Esophagus muscularis mucosa (tissue), 4 donors: Measurements from ENCODE around the gene DAPK1.

Source experiments
- CTCF ChIP-seq, 3 experiments: fragments of 200-600 bp in 2 of 3; fragments of 450-650 bp in 1 of 3; sonication (generic) in 2 of 3; IDR thresholded peaks; one replicate each; pipeline ENCODE4 v1.5.1; 2017 to 2019; ENCODE audit warnings: antibody characterized with exemption in 3 of 3, mild to moderate bottlenecking in 2 of 3, moderate library complexity in 1 of 3
- EP300 ChIP-seq: sonication (generic); formaldehyde crosslinking; IDR thresholded peaks from one replicate; pipeline ENCODE4 v1.6.1; 2017; ENCODE audit warnings: antibody characterized with exemption
- POLR2A ChIP-seq: fragments of 450-650 bp; IDR thresholded peaks from one replicate; pipeline ENCODE4 v1.6.1; 2017; ENCODE audit warnings: antibody characterized with exemption, moderate library complexity, mild to moderate bottlenecking, low read depth

- TF ChIP-seq POLR2A, result no peak
- TF ChIP-seq CTCF (IDR thresholded peaks at IDR 0.05), result no peak
- no peak for TF ChIP-seq EP300
Observed at GRCh38 chr9:87676976-87677775, 179.5 kb downstream of the DAPK1 start.
